ENCODE measurements around the gene IGLL5. TPM values are rescaled to one million over a fixed set of nuclear protein-coding genes. Genes with fewer than 3 reads are reported as not detected.
"Not testable (repeated sequence)": the region's sequence is repeated elsewhere in the genome, so short reads cannot be mapped to it uniquely, and the experiment has no call there.

The IGLL5 gene
- total RNA-seq, 2 experiments from 2014 or later, result not detected

GRCh38 chr22:22921575-22921974 lies 34.0 kb downstream of the IGLL5 start:
- POLR2A ChIA-PET, result no interaction called here

GRCh38 chr22:22922092-22922953 lies 34.7 kb downstream of the IGLL5 start:
- CTCF ChIA-PET, POLR2A ChIA-PET: not testable (repeated sequence)

More at GRCh38 chr22:22921575-22921974, 34.0 kb downstream of the IGLL5 start:
- CTCF ChIA-PET, result no interaction called here

DNA sequence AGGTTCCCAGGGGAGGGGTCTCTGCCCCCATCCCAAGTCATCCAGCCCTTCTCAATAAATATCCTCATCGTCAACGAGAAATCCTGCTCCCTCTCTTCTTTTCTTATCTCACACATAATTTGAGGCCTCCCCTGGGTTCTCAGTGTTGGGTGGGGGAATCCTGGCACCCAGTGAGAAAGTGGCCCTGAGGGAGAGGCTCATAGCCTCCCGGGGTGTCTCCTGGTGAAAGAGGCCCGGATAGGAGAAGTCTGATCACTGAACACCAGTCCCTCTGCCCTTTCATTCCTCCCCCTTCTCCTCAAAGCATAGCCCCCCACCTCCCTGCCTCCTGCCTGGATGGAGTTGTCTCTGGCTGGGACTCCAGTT lies 35.3 kb downstream of the IGLL5 start:
- ChIA-PET CTCF (no interaction called here), POLR2A (no interaction called here)

DNA sequence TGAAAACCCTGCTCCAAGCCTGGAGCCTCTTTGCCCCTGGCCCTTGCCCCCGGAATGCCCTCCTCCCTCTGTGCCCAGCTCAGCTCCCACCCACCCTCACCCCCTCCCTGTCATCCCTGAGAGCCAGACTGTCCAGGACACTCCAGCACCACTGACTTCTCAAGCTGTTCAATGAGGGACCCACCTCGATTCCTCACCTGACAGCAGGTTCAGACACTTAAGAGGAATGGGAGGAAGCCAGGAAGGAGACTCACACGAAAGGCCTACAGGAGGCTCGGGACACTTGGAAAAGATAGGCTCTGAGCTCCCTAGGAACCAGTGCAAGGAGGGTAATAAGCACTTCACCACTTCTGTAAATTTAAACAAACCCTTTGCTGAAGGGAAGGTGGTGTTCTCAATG lies 35.8 kb downstream of the IGLL5 start:
- CTCF ChIA-PET, result no interaction called here
- POLR2A ChIA-PET, result no interaction called here

DNA sequence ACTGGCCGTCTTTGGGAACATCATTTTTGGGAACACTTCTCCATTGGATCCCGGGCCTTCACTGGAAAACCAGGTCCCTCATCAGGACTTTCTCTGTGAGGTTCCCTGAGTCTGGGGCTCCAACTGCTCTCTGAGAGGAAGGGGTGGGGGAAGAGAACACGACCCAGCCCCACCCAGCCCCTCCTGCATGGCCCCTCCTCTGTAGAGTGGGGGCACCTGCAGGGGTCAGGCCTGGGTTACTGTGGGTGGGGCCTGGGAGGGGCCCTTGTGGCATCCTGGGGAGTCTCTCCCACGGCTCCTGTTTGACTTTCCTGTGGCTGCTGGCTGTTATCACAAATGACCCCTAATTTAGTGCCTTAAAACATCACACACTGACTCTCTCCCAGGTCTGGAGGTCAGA lies 36.3 kb downstream of the IGLL5 start:
- ChIA-PET CTCF (no interaction called here), POLR2A (no interaction called here)

DNA sequence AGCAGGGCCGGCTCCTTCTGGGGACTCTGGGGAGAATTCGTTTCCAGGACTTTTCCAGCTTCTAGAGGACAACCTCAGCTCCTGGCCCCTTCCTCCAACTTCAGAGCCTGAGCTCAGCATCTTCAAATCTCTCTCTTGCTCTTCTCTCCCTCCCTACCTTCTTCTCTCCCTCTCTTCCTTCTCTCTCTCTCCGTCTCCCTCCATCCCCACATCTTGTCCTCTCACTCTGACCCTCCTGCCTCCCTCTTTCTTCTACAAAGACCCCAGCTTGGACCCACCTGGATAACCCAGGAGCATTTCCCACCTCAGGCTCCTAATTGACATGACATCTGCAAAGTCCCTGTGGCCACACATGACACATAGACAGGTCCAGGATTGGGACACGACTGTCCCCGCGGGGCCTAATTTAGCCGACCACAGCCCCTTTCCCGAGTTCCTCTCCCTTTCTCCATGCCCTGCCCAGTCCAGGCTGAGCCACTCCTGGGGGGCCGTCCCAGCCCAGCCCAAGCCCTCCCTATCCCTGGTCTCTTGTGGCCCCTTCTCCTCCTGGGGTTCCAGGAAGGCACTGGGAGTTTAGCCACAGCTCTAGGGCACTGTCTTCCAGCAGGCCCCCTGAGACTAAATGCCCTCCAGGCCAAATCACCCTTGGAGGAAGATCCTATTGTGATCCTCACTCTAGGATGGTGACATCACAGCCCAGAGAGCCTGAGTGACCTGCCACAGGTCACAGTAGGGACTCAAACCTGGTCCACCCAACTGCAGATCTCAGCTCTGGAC lies 36.9 kb downstream of the IGLL5 start:
- ChIA-PET POLR2A (no interaction called here), CTCF (no interaction called here)

DNA sequence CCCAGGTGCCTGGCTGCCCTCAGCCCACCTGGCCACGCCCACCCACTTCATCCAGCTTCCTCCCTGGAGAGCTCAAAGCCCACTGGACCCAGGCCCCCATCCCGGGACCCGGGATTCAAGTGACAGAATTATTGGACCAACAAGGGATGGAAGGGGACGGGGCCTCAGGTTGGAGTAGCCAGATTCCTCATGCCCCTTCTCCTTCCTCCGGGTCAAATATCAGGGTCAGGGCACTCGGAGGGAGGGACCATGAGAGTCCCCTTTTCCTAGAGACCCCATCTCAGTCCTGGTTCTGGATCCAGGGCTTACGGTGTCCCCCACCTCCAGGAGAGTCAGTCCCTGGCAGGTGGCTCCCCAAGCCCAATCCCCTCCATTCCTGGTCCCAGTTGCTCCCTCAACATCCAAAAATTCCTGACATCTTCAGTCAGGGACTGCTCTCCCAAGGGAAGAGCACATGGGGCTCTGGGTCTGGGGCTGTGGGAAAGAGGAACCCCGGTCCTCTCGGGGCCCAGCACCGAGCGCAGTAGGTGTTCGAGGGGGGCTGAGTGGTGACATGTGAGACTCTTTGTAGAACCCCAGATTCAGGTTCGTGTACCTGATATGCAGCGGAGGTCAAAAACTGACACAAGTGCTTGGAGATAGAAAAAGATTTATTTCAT lies 37.7 kb downstream of the IGLL5 start:
- POLR2A ChIA-PET, result no interaction called here
- CTCF ChIA-PET, result no interaction called here

GRCh38 chr22:22925805-22926369 lies 38.3 kb downstream of the IGLL5 start:
- CTCF ChIA-PET, result no interaction called here
- POLR2A ChIA-PET, result no interaction called here

- CTCF ChIA-PET, result no interaction called here
- POLR2A ChIA-PET, result no interaction called here
These were observed 39.0 kb downstream of the IGLL5 start for GRCh38 chr22:22926370-22927195.

DNA sequence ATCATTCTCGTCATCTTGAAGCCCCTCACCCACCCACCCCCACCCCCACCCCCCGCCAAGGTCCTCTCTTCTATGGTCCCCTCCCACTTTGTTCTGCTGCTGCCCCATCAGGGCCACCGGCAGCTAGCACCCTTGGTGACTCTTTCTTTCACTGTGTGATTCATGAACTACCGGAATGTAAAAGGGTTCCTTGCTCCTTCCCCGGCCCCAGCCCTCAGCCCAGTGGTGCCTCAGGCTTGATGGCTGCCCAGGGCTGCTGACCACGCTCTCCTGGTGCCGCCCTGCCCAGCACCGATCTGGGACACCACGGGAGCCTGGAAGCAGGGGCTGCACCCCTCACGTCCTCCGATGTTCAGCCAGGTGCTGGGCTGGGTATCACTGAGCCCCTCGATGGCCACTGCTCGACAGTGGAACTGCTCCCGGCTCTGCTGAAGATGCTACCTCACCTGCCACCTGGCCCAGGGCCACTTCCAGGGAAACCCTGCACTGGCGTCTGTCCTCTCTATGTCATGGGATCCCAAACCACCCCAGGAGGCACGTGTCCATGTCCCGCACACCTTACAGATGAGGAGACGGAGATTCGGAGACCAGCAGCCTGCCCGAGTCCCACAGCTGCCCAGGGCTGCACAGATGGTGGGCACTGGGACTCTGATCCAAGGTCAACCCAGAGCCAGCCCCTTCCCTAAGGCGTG lies 39.7 kb downstream of the IGLL5 start:
- CTCF ChIA-PET, result no interaction called here

DNA sequence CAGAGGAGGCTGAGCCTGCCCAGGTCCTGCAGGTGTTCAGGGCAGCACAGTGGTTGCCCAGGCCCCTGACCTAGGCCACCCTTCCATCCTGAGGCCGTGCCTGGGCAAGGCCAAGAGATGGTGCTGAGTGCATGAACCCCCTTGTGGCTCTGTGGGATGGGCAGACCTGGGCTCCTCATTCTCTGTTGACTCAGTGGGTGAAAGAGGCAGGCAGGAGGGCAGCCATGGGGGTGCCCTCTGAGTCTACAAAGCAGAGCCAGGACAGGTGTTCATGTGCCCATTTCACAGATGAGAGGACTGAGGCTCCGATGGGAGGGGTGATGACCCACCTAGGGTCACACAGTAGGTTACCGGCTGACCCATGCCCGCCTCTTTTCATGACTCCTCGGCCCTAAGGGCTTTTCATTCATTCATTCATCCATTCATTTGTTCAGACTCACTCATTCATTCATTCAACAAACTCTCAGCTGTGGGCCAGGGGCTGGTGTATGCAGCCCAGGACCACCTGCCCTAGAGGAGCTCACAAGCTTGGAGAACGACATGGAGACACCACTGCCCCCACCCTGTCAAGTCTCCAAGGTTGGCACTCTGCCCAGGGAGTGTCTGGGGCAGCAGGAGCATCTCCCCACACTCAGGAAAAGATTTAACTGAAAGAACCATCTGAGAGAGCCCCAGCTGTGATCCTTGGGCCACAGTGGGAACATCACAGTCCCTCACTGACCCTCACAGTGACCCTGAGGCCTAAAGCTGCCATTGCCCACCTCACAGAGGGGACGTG lies 40.5 kb downstream of the IGLL5 start:
- ChIA-PET POLR2A (no interaction called here), CTCF (interaction anchor here (1.5 kb wide), 1 partner anchor 44 kb away, joined by 6 read pairs; no protein-coding TSS in a partner anchor)

More for the DNA sequence above, 39.7 kb downstream of the IGLL5 start:
- POLR2A ChIA-PET, result no interaction called here

- POLR2A ChIA-PET, result no interaction called here
- CTCF ChIA-PET, result interaction anchor here (1.5 kb wide), 1 partner anchor 45 kb away, joined by 6 read pairs; no protein-coding TSS in a partner anchor
These were observed 41.2 kb downstream of the IGLL5 start for GRCh38 chr22:22928666-22929380.

GRCh38 chr22:22929381-22930221 lies 42.0 kb downstream of the IGLL5 start:
- ChIA-PET POLR2A (no interaction called here), CTCF (interaction anchor here (1.5 kb wide), 2 partner anchors 13 to 45 kb away, joined by 5 to 6 read pairs; no protein-coding TSS in a partner anchor)

- POLR2A ChIA-PET, result no interaction called here
- CTCF ChIA-PET, result interaction anchor here (1.5 kb wide), 1 partner anchor 13 kb away, joined by 5 read pairs; no protein-coding TSS in a partner anchor
These were observed 42.5 kb downstream of the IGLL5 start for GRCh38 chr22:22930222-22930497.

DNA sequence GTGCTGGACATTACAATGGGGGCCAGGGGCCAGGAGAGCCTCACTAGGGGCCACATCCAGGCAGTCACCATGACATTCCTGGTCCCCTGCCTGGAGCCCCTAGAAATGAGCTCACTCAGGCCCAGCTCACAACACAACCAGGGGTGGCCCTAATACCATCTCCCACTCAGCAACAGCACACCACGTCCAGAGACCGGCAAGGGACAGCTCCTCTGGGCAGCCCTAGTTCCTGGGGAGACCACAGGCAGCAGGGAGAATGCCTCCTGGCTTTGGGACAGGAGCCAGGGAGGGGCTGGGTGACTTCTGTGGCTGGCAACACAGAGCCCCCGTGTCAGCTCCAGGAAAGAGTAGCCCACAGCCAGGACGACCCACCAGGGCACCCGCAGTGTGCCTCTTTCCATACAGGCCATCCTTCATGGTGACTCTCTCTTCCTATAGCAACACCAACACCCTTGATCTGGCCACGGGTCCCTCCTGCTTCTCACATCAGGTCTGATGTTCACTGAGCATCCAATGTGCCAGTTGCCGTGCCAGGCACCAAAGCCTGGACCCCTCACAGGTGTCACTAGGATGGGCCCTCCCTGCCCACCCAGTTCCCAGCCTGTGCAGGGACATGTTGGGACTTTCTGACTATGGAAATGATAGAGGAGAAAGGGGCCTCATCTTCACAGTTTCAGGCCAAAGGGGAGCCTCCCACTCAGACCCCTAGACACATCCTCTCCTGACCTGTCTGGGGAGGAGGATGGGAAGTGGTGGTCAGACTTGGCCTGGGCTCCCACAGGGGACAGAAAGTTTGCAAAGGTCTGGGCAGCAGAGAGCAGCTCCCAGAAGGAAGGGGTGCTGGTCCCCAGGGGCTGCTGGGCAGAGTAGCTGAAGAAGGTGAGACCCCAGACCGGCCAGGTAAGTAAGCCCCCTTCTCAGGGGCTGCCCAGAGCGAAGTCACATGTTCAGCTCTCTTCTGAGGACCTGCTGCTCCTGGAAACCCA lies 43.2 kb downstream of the IGLL5 start:
- POLR2A ChIA-PET, result no interaction called here
- CTCF ChIA-PET, result interaction anchor here (1.3 to 1.5 kb wide), 2 partner anchors 12 to 47 kb away, joined by 5 to 6 read pairs; no protein-coding TSS in a partner anchor

Measured in activated CD8-positive, alpha-beta memory T cell treated with anti-CD3 and anti-CD28 coated beads for 36 hours (primary cell).